HepG2 (cell line): ENCODE results near the gene HSP90AB1. TPM values are rescaled to one million over a fixed set of nuclear protein-coding genes. Genes with fewer than 3 reads are reported as not detected.

Experiments
- ELF4 ChIP-seq: sonication (generic); formaldehyde crosslinking; IDR thresholded peaks from 2 replicates; pipeline ENCODE4 v1.5.0; 2020; ENCODE audit warnings: missing genetic modification reagents, mild to moderate bottlenecking, moderate library complexity, borderline replicate concordance
- ESRRA ChIP-seq: sonication (generic); formaldehyde crosslinking; IDR thresholded peaks from 2 replicates; pipeline ENCODE4 v1.5.1; 2020; ENCODE audit warnings: mild to moderate bottlenecking, low read depth, missing genetic modification reagents
- GATA4 ChIP-seq: sonication (generic); IDR thresholded peaks from 2 replicates; pipeline ENCODE4 v1.6.1; 2016; ENCODE audit warnings: antibody characterized with exemption, low read depth, borderline replicate concordance
- GFI1 ChIP-seq: sonication (generic); formaldehyde crosslinking; IDR thresholded peaks from 2 replicates; pipeline ENCODE4 v1.5.0; 2020; ENCODE audit warnings: missing genetic modification reagents, mild to moderate bottlenecking, borderline replicate concordance
- KDM1A ChIP-seq: IDR thresholded peaks from 2 replicates; pipeline ENCODE4 v1.6.1; 2016; ENCODE audit warnings: missing compliant biosample characterization
- PCBP1 ChIP-seq: fragments of 200-400 bp; formaldehyde crosslinking; IDR thresholded peaks from 2 replicates; pipeline ENCODE4 v1.6.1; 2017; ENCODE audit warnings: mild to moderate bottlenecking, low read depth, low read length, borderline replicate concordance
- TEAD2 ChIP-seq: sonication (generic); formaldehyde crosslinking; IDR thresholded peaks from 2 replicates; pipeline ENCODE4 v1.9.0; 2021; ENCODE audit warnings: missing genetic modification reagents
- ZNF136 ChIP-seq: sonication (generic); formaldehyde crosslinking; IDR thresholded peaks from 2 replicates; pipeline ENCODE4 v1.8.1; 2022; ENCODE audit warnings: low read depth, mild to moderate bottlenecking, moderate library complexity, missing genetic modification reagents
- ZNF224 ChIP-seq: sonication (generic); formaldehyde crosslinking; IDR thresholded peaks from 2 replicates; pipeline ENCODE4 v1.5.0; 2020; ENCODE audit warnings: mild to moderate bottlenecking, missing genetic modification reagents
- ZNF292 ChIP-seq: sonication (generic); formaldehyde crosslinking; IDR thresholded peaks from 2 replicates; pipeline ENCODE4 v1.8.1; 2022; ENCODE audit warnings: mild to moderate bottlenecking, low read depth, missing genetic modification reagents, borderline replicate concordance
- ZNF350 ChIP-seq: sonication (generic); formaldehyde crosslinking; IDR thresholded peaks from 2 replicates; pipeline ENCODE4 v1.4.0; 2020; ENCODE audit warnings: mild to moderate bottlenecking, low read depth, missing genetic modification reagents, borderline replicate concordance
- ZNF607 ChIP-seq: sonication (generic); formaldehyde crosslinking; IDR thresholded peaks from 2 replicates; pipeline ENCODE4 v1.5.1; 2020; ENCODE audit warnings: missing genetic modification reagents, mild to moderate bottlenecking, borderline replicate concordance
- ZNF720 ChIP-seq: sonication (generic); formaldehyde crosslinking; IDR thresholded peaks from 2 replicates; pipeline ENCODE4 v1.4.0; 2020; ENCODE audit warnings: missing genetic modification reagents
- ZNF790 ChIP-seq: sonication (generic); formaldehyde crosslinking; IDR thresholded peaks from 2 replicates; pipeline ENCODE4 v1.8.0; 2022; ENCODE audit warnings: missing genetic modification reagents, mild to moderate bottlenecking, borderline replicate concordance
- polyA plus RNA-seq, 8 experiments: library from polyadenylated mRNA; depleted of rRNA in 3 of 8; stranded (reverse) in 7 of 8; unstranded in 1 of 8; fragments of >200 nt; fragmentation: Illumina TruSeq in 4 of 8; extraction: Trizol in 4 of 8; gene quantifications; 2 replicates each; pipeline versions ENCODE4 v1.2.1 to v1.2.3, GENCODE V29; 2011 to 2016; ENCODE audit warnings: low read depth in 4 of 8, missing spikeins in 1 of 8, mixed read lengths in 1 of 8; ENCODE audit not compliant: insufficient read depth in 1 of 8
- total RNA-seq, 5 experiments: library from RNA; depleted of rRNA; stranded (reverse); fragments of >200 nt; fragmentation: Illumina TruSeq; extraction: Trizol; gene quantifications; 2 replicates each; pipeline ENCODE4 v1.2.3, GENCODE V29; 2016; ENCODE audit warnings: low read depth in 1 of 5
- TF ChIP-seq, protein P1 (sequence below): sonication (generic); formaldehyde crosslinking; IDR thresholded peaks from 2 replicates; pipeline ENCODE4 v1.4.0; 2020; ENCODE audit warnings: missing genetic modification reagents, mild to moderate bottlenecking, borderline replicate concordance
- TF ChIP-seq, protein P2 (sequence below): sonication (generic); formaldehyde crosslinking; IDR thresholded peaks from 2 replicates; pipeline ENCODE4 v1.4.0; 2020; ENCODE audit warnings: missing genetic modification reagents
- TF ChIP-seq, protein P3 (sequence below): sonication (generic); formaldehyde crosslinking; IDR thresholded peaks from 2 replicates; pipeline ENCODE4 v1.4.0; 2020; ENCODE audit warnings: missing genetic modification reagents
- TF ChIP-seq, protein P4 (sequence below): sonication (generic); formaldehyde crosslinking; IDR thresholded peaks from 2 replicates; pipeline ENCODE4 v1.4.0; 2020; ENCODE audit warnings: missing genetic modification reagents
- TF ChIP-seq, protein P5 (sequence below): sonication (generic); formaldehyde crosslinking; IDR thresholded peaks from 2 replicates; pipeline ENCODE4 v1.4.0; 2020; ENCODE audit warnings: missing genetic modification reagents, low read depth, mild to moderate bottlenecking, borderline replicate concordance
- TF ChIP-seq, protein P6 (sequence below): sonication (generic); formaldehyde crosslinking; IDR thresholded peaks from 2 replicates; pipeline ENCODE4 v1.8.1; 2023; ENCODE audit warnings: mild to moderate bottlenecking, missing genetic modification reagents

Gene HSP90AB1
- total and polyA plus RNA-seq, 2 of the 13 experiments (the other 11 are each of a cell fraction or from before 2014, with no cell fraction given): 1,325 to 1,472 TPM

DNA sequence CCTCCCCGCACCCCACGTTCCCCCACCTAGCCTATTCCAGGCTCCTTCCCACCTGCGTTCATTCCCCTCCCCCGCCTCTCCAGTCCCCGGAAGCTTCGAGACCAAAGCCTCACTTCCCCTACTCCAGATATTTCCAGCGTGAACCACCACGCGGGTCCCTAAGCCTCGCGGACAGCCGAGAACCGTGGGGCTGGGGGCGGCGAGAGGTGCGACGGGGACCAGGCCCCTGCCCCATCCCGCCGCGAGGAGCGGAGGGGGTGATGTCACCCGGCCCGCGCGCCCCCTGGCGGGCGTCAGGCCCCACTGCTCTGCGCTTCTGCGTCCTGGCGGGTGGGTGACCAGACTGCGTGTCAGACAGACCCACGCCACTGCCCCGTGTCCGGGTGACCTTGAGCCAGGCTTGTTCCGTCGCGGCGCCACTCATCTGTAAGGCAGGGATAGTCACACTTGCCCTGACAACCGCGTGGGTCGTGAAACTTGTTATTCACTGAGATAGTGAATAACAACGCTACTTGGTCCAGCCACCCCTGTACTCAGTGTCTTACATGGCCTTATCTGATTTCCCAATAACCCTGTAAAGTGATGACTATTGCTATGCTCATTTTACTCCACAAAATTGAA lies 9.0 kb upstream of the HSP90AB1 start (continued):
- TF ChIP-seq, protein P1, sequence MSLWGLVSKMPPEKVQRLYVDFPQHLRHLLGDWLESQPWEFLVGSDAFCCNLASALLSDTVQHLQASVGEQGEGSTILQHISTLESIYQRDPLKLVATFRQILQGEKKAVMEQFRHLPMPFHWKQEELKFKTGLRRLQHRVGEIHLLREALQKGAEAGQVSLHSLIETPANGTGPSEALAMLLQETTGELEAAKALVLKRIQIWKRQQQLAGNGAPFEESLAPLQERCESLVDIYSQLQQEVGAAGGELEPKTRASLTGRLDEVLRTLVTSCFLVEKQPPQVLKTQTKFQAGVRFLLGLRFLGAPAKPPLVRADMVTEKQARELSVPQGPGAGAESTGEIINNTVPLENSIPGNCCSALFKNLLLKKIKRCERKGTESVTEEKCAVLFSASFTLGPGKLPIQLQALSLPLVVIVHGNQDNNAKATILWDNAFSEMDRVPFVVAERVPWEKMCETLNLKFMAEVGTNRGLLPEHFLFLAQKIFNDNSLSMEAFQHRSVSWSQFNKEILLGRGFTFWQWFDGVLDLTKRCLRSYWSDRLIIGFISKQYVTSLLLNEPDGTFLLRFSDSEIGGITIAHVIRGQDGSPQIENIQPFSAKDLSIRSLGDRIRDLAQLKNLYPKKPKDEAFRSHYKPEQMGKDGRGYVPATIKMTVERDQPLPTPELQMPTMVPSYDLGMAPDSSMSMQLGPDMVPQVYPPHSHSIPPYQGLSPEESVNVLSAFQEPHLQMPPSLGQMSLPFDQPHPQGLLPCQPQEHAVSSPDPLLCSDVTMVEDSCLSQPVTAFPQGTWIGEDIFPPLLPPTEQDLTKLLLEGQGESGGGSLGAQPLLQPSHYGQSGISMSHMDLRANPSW: 0 out of 2 replicates have a peak, but pooled peaks have one; percentile 46
- TF ChIP-seq ZNF790 (CRISPR knock-in tag) (no peak), ZNF720 (0 out of 2 replicates have a peak, but pooled peaks have one; percentile 36), GATA4 (0 out of 2 replicates have a peak, but pooled peaks have one; percentile 13), ELF4 (CRISPR knock-in tag) (0 out of 2 replicates have a peak, but pooled peaks have one; percentile 9), TEAD2 (CRISPR knock-in tag) (no peak), ZNF136 (peak; percentile 98; the same call in 1 of the 2 replicates), PCBP1 (0 out of 2 replicates have a peak, but pooled peaks have one; percentile 55), ZNF350 (CRISPR knock-in tag) (peak; percentile 91), ZNF224 (CRISPR knock-in tag) (no peak), KDM1A (peak; percentile 51; the same call in 1 of the 2 replicates), ZNF292 (CRISPR knock-in tag) (no peak), ESRRA (CRISPR knock-in tag) (peak; percentile 54; the same call in 1 of the 2 replicates), ZNF607 (CRISPR knock-in tag) (peak; percentile 89), GFI1 (CRISPR knock-in tag) (peak; percentile 44; the same call in 1 of the 2 replicates)
- TF ChIP-seq, protein P2, sequence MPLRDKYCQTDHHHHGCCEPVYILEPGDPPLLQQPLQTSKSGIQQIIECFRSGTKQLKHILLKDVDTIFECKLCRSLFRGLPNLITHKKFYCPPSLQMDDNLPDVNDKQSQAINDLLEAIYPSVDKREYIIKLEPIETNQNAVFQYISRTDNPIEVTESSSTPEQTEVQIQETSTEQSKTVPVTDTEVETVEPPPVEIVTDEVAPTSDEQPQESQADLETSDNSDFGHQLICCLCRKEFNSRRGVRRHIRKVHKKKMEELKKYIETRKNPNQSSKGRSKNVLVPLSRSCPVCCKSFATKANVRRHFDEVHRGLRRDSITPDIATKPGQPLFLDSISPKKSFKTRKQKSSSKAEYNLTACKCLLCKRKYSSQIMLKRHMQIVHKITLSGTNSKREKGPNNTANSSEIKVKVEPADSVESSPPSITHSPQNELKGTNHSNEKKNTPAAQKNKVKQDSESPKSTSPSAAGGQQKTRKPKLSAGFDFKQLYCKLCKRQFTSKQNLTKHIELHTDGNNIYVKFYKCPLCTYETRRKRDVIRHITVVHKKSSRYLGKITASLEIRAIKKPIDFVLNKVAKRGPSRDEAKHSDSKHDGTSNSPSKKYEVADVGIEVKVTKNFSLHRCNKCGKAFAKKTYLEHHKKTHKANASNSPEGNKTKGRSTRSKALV: peak; percentile 85; the same call in 1 of the 2 replicates
- TF ChIP-seq, protein P3, sequence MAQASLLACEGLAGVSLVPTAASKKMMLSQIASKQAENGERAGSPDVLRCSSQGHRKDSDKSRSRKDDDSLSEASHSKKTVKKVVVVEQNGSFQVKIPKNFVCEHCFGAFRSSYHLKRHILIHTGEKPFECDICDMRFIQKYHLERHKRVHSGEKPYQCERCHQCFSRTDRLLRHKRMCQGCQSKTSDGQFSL: peak; percentile 86
- TF ChIP-seq, protein P4, sequence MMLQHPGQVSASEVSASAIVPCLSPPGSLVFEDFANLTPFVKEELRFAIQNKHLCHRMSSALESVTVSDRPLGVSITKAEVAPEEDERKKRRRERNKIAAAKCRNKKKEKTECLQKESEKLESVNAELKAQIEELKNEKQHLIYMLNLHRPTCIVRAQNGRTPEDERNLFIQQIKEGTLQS (CRISPR knock-in tag): peak; percentile 99
- TF ChIP-seq, protein P5, sequence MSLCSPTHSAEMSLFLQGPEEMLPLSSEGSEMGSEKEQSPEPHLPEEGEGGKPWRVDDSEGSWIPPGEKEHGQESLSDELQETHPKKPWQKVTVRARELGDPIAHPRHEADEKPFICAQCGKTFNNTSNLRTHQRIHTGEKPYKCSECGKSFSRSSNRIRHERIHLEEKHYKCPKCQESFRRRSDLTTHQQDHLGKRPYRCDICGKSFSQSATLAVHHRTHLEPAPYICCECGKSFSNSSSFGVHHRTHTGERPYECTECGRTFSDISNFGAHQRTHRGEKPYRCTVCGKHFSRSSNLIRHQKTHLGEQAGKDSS (CRISPR knock-in tag): peak; percentile 92; the same call in 1 of the 2 replicates
- TF ChIP-seq, protein P6, sequence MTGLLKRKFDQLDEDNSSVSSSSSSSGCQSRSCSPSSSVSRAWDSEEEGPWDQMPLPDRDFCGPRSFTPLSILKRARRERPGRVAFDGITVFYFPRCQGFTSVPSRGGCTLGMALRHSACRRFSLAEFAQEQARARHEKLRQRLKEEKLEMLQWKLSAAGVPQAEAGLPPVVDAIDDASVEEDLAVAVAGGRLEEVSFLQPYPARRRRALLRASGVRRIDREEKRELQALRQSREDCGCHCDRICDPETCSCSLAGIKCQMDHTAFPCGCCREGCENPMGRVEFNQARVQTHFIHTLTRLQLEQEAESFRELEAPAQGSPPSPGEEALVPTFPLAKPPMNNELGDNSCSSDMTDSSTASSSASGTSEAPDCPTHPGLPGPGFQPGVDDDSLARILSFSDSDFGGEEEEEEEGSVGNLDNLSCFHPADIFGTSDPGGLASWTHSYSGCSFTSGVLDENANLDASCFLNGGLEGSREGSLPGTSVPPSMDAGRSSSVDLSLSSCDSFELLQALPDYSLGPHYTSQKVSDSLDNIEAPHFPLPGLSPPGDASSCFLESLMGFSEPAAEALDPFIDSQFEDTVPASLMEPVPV (CRISPR knock-in tag): peak; percentile 69; the same call in 1 of the 2 replicates
